Activated CD4-positive, alpha-beta memory T cell treated with anti-CD3 and anti-CD28 coated beads for 36 hours (primary cell): ENCODE measurements around the gene EXOC4. TPM values are rescaled to one million over a fixed set of nuclear protein-coding genes. Genes with fewer than 3 reads are reported as not detected.

Experiments used
- CTCF ChIA-PET: fragments of 350-600 bp; sonication (Branson Sonifier 250); formaldehyde crosslinking; loops from one replicate; lab custom pipeline; 2021; ENCODE audit warnings: antibody characterized with exemption, inconsistent platforms; lab: Charles Lee
- POLR2A ChIA-PET: fragments of 350-600 bp; sonication (Branson Sonifier 250); formaldehyde crosslinking; loops from one replicate; lab custom pipeline; 2021; ENCODE audit warnings: antibody characterized with exemption; lab: Charles Lee
- DNase-seq: peaks from one replicate; pipeline ENCODE4 v3.0.0-alpha.2; 2020
- H3K27ac Mint-ChIP-seq: one replicate; pipeline ENCODE4 v1.8.0; 2021; ENCODE audit warnings: mixed read lengths
- H3K27me3 Mint-ChIP-seq: one replicate; pipeline ENCODE4 v1.8.0; 2021; ENCODE audit warnings: mixed read lengths
- H3K36me3 Mint-ChIP-seq: one replicate; pipeline ENCODE4 v1.8.0; 2021; ENCODE audit warnings: mixed read lengths
- H3K4me1 Mint-ChIP-seq: one replicate; pipeline ENCODE4 v1.8.0; 2021; ENCODE audit warnings: low read depth, mixed read lengths
- H3K4me3 Mint-ChIP-seq: one replicate; pipeline ENCODE4 v1.8.0; 2021; ENCODE audit warnings: mild to moderate bottlenecking, mixed read lengths
- H3K9me3 Mint-ChIP-seq: one replicate; pipeline ENCODE4 v1.8.0; 2021; ENCODE audit warnings: mixed read lengths
- intact Hi-C: fragments of 100-400 bp; cut with micrococcal nuclease; formaldehyde crosslinking; loops from one replicate; pipeline ENCODE4 v1.15.1; 2023
- total RNA-seq, 2 experiments: library from RNA; stranded (reverse); gene quantifications; one replicate each; pipeline ENCODE4 v1.2.3, GENCODE V29; 2021

The EXOC4 gene
- total RNA-seq, 2 experiments from 2014 or later: 55.8 to 60.8 TPM

DNA sequence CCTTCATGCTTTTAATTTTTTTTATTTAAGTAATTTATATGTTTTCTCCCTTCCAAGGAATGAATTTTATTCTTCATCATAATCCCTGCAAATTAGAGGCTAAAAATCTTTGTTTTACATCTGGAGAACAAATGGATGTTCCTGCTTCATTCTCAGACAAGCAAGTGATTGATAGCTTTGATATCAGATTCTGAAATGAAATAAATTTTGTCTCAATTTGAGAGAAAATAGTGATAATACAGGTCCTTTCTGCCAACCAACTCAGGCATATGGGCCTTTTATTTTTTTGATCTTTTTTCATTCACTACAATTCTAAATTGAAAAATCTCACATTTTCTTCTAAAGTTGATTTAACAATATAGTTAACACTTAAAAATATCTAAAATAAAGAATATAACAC is 427.1 kb downstream of the EXOC4 start:
- no peak overlapping the region for H3K4me3 Mint-ChIP-seq
- H3K36me3 Mint-ChIP-seq: peaks cover 10% of the 10 kb centered on the region
- ChIA-PET POLR2A (no interaction called here), CTCF (no interaction called here)
- intact Hi-C loops: no loop called here
- no peaks in the 10 kb centered on the region for H3K27me3 Mint-ChIP-seq
- no peaks in the 10 kb centered on the region for H3K4me1 Mint-ChIP-seq
- no peak overlapping the region for H3K27ac Mint-ChIP-seq
- DNase-seq: no peak
- H3K9me3 Mint-ChIP-seq: no peaks in the 10 kb centered on the region

DNA sequence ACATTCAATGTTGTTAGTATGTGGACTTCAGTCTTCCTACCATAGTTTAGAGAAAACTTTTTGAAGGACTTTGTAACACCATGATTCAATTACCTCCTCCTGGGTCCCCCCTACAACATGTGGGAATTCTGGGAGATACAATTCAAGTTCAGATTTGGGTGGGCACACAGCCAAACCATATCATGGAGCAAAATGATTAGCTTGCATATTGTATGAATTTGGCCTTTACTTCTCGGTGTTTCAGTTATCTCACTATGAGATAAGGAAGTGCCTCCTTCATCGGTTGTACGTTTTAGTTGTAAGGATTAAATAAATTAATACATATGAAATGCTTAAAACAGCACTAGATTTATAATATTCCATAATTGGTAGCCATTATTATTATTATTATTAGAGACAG is 428.7 kb downstream of the EXOC4 start:
- POLR2A ChIA-PET: no interaction called here
- H3K27ac Mint-ChIP-seq: no peak overlapping the region
- DNase-seq: no peak
- CTCF ChIA-PET: no interaction called here
- H3K4me3 Mint-ChIP-seq: no peak overlapping the region
- H3K27me3 Mint-ChIP-seq: no peaks in the 10 kb centered on the region
- H3K9me3 Mint-ChIP-seq: no peaks in the 10 kb centered on the region
- H3K4me1 Mint-ChIP-seq: no peaks in the 10 kb centered on the region
- H3K36me3 Mint-ChIP-seq: peaks cover 12% of the 10 kb centered on the region
- intact Hi-C loops: no loop called here

DNA sequence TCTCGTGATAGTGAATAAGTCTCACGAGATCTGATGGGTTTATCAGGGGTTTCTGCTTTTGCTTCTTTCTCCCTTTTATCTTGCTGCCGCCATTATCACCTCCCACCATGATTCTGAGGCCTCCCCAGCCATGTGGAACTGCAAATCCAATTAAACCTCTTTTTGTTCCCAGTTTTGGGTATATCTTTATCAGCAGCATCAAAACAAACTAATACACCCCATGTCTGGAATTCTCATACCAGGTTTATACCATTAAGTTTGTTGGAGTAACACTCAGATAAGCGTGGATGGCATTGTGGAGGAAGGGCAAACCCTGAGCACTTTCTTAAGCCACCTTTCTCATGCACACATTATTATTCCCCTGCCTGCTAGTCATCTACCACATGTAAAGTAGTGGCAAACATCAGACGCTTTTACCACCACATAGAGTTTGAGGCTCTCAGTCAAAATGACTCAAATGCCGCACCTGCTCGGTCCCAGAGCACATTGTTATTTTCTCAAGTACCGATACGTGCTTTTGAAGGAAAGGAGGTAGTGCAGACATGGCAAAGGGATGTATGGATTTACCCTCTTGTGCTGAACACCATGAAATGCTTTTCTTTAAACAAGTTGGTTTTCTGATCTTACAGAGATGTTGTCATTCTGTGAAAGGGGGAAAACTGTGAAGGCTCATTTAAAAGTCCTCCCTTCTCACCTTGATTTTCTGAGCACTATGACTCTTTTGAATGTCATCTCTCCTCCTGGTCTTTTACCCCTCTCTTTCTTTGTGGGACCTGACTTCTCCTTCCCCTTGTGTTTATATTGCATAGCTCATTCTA is 429.7 kb downstream of the EXOC4 start:
- CTCF ChIA-PET: no interaction called here
- Mint-ChIP-seq H3K27me3 (no peaks in the 10 kb centered on the region), H3K4me1 (no peaks in the 10 kb centered on the region), H3K4me3 (no peak overlapping the region), H3K9me3 (no peaks in the 10 kb centered on the region), H3K36me3 (peaks cover 12% of the 10 kb centered on the region), H3K27ac (no peak overlapping the region)
- intact Hi-C loops: no loop called here
- POLR2A ChIA-PET: no interaction called here
- no peak for DNase-seq

DNA sequence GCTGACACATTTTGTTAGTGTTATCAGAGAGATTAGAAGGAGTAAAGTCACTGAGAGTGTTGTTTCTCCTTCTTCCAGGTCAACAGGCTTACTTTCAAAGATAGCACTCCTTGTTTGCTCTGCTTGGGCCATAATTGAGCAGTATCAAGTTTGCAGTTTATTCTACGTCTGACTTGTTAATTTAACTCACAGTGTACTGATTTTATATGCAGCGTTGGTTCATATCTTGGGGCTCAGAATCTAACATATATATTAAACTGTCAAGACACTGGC is 430.2 kb downstream of the EXOC4 start:
- Mint-ChIP-seq H3K9me3 (no peaks in the 10 kb centered on the region), H3K4me1 (no peaks in the 10 kb centered on the region), H3K27me3 (no peaks in the 10 kb centered on the region), H3K27ac (no peak overlapping the region), H3K4me3 (no peak overlapping the region), H3K36me3 (peaks cover 12% of the 10 kb centered on the region)
- intact Hi-C loops: no loop called here
- DNase-seq: no peak
- ChIA-PET POLR2A (no interaction called here), CTCF (no interaction called here)

DNA sequence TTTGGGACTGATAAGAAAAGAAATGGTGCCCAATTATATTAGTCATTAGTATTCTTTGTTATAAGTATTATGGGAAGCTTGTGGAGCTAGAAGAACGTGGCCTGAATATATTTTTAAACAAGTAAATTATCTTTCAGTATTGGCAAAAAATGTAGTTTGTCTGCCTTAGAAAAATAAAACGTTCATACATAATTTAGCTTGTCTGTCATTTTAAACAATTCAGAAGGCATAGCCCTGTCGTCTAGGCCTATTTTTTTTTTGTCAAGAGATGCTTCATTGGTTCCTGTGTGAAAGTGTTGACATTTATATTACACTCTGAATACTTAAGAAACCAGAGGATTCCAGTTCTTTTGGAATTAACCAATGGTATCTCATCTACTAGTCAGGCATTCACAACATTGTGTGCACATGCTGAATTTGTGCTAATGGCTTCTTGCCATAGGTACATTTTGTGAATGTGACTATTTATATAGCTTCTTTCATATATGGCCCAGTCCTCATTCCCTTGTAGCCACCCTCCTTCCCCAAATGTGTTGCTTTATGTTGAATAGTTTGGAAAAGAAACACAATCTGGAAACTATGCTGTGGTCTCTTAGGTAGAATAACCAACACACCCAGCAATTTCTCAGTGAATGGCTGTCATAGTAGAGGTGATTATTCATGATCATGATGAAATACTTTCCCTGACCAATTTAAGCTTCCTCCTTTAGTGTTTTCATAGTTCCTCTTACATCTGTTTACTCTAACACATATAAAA is 435.8 kb downstream of the EXOC4 start:
- POLR2A ChIA-PET: no interaction called here
- H3K27ac Mint-ChIP-seq: no peak overlapping the region
- H3K4me1 Mint-ChIP-seq: no peaks in the 10 kb centered on the region
- CTCF ChIA-PET: no interaction called here
- no peaks in the 10 kb centered on the region for H3K9me3 Mint-ChIP-seq
- no peak overlapping the region for H3K4me3 Mint-ChIP-seq
- intact Hi-C loops: no loop called here
- H3K36me3 Mint-ChIP-seq: peaks cover 2% of the 10 kb centered on the region
- DNase-seq: no peak
- H3K27me3 Mint-ChIP-seq: no peaks in the 10 kb centered on the region

DNA sequence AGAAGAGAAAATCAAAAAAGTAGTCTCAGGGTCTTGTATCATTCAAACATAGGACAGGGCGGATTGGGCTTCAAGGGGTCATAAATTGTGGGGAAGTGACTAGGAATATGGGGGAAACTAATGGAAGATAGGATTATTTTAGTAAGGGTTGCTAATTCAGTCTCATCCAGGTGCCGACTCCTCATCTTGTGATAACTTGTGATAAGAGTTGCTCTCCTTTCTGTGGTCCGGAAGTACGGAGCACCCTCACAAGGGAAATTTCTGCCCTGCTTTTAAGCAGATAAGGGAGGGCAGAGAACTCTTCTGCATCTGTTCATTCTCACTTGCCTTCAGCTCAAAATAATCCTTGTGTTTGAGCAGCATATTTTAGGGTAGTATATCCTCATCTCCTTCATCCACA is 437.9 kb downstream of the EXOC4 start:
- no peaks in the 10 kb centered on the region for H3K27me3 Mint-ChIP-seq
- H3K9me3 Mint-ChIP-seq: no peaks in the 10 kb centered on the region
- H3K27ac Mint-ChIP-seq: no peak overlapping the region
- no peak for DNase-seq
- ChIA-PET CTCF (no interaction called here), POLR2A (no interaction called here)
- peaks cover 2% of the 10 kb centered on the region for H3K36me3 Mint-ChIP-seq
- H3K4me1 Mint-ChIP-seq: no peaks in the 10 kb centered on the region
- no peak overlapping the region for H3K4me3 Mint-ChIP-seq
- intact Hi-C loops: no loop called here

DNA sequence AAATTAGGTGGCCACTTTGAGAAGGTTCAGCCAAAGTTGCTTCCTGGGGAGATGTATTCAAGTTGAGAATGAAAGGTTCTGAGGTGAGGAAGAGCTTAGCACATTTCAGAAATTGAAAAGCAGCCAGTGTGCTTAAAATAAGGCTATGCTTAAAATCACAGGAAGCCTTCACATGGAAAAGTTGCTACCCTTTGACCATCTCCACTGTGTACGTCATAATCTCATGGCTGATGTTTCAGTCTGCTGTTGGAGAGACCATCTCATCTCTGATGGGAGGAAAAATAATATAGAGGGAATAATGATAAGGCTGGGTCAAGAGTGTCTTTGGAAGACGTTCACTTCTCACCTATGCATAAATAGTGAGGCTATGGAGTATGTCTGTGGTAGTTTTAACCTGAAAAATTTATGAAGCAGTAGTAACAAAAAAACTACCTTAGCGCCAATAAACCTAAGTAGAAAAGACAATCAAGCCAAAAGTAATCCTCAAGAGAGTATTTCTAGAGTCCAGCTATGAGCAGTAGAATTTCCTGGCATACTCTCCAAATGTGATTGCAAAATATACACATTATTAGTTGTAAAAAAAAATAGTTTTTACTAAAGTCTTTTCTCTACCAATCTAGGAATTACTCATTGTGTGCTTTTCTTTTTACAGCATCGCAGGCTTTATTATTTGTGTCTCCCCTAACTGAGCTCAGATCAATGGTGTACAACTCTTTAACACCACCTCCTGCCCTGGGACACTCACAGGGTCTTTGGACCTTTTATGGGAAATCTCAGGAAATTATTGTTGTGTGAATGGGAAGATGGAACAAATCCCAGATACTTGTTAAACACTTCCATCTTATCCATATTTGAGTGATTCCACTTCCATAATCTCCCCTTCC is 439.1 kb downstream of the EXOC4 start:
- Mint-ChIP-seq H3K36me3 (no peaks in the 10 kb centered on the region), H3K27ac (no peak overlapping the region), H3K27me3 (no peaks in the 10 kb centered on the region), H3K4me1 (no peaks in the 10 kb centered on the region), H3K4me3 (no peak overlapping the region), H3K9me3 (no peaks in the 10 kb centered on the region)
- no peak for DNase-seq
- intact Hi-C loops: no loop called here
- POLR2A ChIA-PET: no interaction called here
- CTCF ChIA-PET: no interaction called here

DNA sequence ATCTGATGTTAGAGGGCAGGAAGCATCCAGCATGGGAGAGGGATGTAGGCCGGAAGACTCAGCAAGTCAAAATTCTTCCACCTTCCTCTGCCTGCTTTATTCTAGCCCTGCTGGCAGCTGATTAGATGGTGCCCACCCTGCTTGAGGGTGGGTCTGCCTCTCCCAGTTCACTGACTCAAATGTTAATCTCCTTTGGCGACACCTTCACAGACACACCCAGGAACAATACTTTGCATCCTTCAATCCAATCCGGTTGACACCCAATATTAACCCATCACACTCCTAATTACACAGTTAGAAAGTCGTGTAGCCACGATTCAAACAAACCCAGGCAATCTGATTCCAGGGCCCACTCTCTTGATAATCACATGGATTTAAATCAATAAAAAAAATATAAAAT is 440.4 kb downstream of the EXOC4 start:
- DNase-seq: no peak
- Mint-ChIP-seq H3K9me3 (no peaks in the 10 kb centered on the region), H3K27me3 (no peaks in the 10 kb centered on the region), H3K27ac (no peak overlapping the region), H3K4me1 (no peaks in the 10 kb centered on the region), H3K4me3 (no peak overlapping the region), H3K36me3 (no peaks in the 10 kb centered on the region)
- ChIA-PET CTCF (no interaction called here), POLR2A (no interaction called here)
- intact Hi-C loops: no loop called here

DNA sequence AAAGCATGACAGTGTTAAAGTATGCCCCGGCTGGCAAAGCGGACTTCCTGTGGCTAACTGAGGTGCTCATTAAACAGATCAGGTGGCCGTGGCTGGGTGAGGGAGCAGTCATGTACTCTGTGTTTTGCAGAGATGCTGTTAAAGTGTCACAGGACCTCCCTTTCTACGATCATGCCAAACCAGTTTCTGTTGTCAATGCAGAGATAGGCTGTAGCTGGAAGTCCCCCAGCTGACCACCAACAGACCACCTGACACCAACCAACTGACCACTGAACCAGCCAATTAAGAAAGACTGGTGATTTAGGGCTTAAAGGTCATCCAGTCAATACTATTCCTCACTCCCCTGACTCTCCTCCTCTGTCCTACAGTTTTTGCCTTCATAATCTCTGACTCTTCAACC is 443.2 kb downstream of the EXOC4 start:
- Mint-ChIP-seq H3K9me3 (no peaks in the 10 kb centered on the region), H3K27ac (no peak overlapping the region), H3K27me3 (no peaks in the 10 kb centered on the region), H3K36me3 (no peaks in the 10 kb centered on the region), H3K4me3 (no peak overlapping the region), H3K4me1 (no peaks in the 10 kb centered on the region)
- intact Hi-C loops: no loop called here
- no peak for DNase-seq
- ChIA-PET POLR2A (no interaction called here), CTCF (no interaction called here)

DNA sequence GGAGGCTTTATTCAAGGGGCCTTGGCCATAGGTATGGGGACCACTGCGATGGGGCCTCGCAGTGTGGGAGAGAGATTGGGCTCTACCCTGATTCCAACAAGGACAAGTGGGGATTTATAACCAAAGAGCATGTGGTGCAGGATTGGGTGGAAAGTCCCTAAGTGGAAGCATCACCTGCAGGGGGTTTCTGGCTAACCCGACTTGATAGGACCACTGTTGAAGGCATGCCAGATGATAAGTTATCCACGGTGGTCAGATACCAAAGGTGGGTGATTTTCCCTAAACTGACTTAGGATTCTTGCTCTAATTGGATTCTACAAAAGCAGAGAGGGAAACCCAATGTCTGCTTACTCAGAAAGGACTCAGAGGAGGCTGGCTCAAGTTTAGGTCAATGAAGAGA is 444.7 kb downstream of the EXOC4 start:
- Mint-ChIP-seq H3K9me3 (no peaks in the 10 kb centered on the region), H3K27ac (no peak overlapping the region), H3K4me3 (no peak overlapping the region), H3K36me3 (no peaks in the 10 kb centered on the region), H3K4me1 (no peaks in the 10 kb centered on the region), H3K27me3 (no peaks in the 10 kb centered on the region)
- intact Hi-C loops: no loop called here
- POLR2A ChIA-PET: no interaction called here
- no peak for DNase-seq
- CTCF ChIA-PET: no interaction called here

DNA sequence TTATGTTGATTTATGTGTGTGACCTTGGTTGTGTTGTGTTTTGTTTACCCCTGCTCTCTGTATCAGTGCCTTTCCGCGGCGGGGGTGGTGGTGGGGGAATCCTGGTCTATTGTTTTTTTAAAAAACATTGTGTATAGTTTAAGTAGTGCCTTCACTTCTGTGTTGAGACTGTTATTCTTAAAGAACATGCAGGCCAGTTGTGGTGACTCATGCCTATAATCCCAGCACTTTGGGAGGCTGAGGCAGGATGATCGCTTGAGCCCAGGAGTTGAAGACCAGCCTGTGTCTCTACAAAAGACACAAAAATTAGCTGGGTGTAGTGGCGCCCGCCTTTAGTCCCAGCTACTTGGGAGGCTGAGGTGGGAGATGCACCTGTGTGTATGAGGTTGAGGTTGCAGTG is 445.2 kb downstream of the EXOC4 start:
- H3K9me3 Mint-ChIP-seq: no peaks in the 10 kb centered on the region
- H3K27ac Mint-ChIP-seq: no peak overlapping the region
- H3K4me3 Mint-ChIP-seq: no peak overlapping the region
- no peaks in the 10 kb centered on the region for H3K27me3 Mint-ChIP-seq
- H3K4me1 Mint-ChIP-seq: no peaks in the 10 kb centered on the region
- intact Hi-C loops: no loop called here
- H3K36me3 Mint-ChIP-seq: peaks cover 2% of the 10 kb centered on the region
- DNase-seq: no peak
- CTCF ChIA-PET: no interaction called here
- POLR2A ChIA-PET: no interaction called here

DNA sequence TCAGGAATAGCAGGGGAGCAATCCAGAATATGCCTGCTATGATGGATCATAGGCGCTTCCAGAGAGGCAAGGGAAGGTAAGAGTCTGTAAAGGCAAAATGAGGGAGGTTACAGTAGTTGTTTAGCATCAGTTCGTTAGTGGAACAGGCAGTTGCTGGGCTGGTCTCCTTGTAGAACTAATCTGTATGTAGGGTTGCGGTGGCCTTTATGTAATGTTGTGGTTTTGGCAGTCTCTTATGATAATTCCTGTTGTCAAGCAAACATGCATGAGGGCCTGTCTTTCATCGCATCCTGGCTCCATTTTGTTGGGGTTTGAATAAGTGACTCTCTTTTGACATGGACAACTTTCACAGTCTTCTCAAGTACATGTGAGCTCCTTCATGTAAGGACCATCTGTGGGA is 446.5 kb downstream of the EXOC4 start:
- Mint-ChIP-seq H3K4me1 (no peaks in the 10 kb centered on the region), H3K9me3 (no peaks in the 10 kb centered on the region), H3K36me3 (peaks cover 4% of the 10 kb centered on the region), H3K4me3 (no peak overlapping the region), H3K27ac (no peak overlapping the region), H3K27me3 (no peaks in the 10 kb centered on the region)
- POLR2A ChIA-PET: no interaction called here
- intact Hi-C loops: no loop called here
- CTCF ChIA-PET: no interaction called here
- no peak for DNase-seq
